ENCODE measurements around the gene CDH15.
A peak's percentile ranks its signal among the peaks of the same experiment; 100 is the strongest.
"Not testable (repeated sequence)": the region's sequence is repeated elsewhere in the genome, so short reads cannot be mapped to it uniquely, and the experiment has no call there.

CDH15 gene

DNA sequence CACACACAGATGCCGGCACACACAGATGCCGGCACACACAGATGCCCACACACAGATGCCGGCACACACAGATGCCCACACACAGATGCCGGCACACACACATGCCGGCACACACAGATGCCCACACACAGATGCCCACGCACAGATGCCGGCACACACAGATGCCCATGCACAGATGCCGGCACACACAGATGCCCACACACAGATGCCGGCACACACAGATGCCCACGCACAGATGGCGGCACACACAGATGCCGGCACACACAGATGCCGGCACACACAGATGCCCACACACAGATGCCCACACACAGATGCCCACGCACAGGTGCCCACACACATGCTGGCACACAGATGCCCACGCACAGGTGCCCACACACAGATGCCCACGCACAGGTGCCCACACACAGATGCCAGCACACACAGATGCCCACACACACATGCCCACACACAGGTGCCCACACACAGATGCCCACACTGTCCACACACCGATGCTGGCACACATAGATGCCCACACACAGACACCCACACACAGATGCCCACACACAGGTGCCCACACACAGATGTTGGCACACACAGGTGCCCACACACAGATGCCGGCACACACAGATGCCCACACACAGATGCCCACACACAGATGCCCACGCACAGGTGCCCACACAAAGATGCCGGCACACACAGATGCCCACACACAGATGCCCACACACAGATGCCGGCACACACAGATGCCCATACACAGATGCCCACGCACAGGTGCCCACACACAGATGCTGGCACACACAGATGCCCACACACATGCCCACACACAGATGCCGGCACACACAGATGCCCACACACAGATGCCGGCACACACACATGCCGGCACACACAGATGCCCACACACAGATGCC, 17.2 kb downstream of the CDH15 start:
- DNase-seq = not testable (repeated sequence)

DNA sequence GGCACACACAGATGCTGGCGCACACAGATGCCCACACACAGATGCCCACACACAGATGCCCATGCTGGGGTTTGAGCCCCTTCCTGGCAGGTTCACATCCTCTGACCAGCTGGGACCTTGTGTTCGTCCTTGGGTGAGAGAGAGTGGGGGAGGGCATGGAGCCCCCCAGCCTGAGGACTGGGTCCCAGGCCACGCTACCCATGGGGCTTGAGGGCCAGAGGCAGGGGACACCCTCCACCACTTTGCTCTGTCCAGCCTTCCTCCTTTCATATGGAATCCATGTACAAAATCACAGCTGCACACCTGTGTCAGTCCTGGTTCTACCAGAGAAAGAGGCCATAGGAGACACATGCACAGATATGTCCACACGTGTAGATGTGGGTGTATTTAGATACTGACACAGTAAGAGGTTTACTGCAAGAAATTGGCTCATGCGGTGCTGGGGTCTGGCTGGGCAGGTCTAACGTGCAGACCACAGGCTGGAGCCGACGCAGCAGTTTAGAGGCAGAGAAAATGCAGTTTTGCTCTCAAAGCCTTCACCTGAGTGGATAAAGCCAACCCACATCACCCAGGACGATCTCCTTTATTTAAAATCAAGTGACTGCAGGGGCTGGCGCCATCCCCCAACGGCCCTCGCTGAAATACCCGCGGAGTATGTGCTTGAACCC, 17.9 kb downstream of the CDH15 start:
- peak; percentile 23 for DNase-seq

- no peak for DNase-seq
These were observed 18.8 kb downstream of the CDH15 start for GRCh38 chr16:89190150-89190958.

DNA sequence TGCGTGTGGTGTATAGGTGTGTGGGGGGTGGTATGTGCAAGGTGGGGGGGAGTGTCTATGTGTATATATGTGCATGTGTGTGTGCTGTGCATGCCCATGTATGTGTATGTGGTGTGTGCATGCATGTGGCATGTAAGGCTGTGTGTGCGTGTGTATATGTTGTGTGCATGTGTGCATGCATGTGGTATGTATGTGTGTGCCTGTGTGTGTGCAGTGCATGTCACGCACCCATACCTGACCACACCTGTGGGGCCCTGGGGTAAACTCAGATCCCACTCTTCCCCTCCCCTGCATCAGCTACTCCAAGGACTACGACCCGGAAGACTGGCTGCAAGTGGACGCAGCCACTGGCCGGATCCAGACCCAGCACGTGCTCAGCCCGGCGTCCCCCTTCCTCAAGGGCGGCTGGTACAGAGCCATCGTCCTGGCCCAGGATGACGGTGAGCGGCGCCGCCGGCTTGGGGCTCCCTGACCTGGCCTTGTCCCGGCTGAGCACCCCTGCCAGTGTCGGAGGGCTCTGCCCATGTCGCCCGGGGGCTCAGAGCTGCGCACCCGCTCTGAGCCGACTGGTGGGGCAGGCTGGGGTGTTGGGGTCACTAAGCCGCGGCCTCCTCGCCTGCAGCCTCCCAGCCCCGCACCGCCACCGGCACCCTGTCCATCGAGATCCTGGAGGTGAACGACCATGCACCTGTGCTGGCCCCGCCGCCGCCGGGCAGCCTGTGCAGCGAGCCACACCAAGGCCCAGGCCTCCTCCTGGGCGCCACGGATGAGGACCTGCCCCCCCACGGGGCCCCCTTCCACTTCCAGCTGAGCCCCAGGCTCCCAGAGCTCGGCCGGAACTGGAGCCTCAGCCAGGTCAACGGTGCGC, 19.7 kb downstream of the CDH15 start:
- peak; percentile 40 for DNase-seq

- no peak for DNase-seq
These were observed 20.3 kb downstream of the CDH15 start for GRCh38 chr16:89191901-89192185.

- peak; percentile 60 for DNase-seq
These were observed 20.8 kb downstream of the CDH15 start for GRCh38 chr16:89192186-89192955.

DNA sequence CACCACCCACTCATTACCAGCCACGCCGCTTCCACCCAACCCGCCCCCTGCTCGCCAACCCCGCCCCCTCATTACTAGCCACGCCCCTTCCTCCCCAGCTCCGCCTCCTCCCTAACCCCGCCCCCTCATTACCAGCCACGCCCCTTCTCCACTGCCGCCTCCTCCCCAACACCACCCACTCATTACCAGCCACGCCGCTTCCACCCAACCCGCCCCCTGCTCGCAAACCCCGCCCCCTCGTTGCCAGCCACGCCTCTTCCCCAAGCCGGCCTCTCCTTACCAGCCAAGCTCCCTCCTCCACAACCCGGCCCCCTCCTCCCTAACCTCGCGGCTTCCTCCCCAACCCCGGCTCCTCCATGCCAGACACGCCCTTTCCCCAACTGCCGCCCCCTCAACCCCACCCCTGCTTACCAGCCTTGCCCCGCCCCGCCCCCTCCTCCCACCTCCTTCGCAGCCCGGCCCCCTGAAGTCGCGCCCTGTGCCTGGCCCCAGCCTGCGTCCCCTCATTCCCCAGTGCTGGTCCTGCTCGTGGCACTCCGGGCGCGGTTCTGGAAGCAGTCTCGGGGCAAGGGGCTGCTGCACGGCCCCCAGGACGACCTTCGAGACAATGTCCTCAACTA, 21.5 kb downstream of the CDH15 start:
- peak; percentile 45 for DNase-seq

DNA sequence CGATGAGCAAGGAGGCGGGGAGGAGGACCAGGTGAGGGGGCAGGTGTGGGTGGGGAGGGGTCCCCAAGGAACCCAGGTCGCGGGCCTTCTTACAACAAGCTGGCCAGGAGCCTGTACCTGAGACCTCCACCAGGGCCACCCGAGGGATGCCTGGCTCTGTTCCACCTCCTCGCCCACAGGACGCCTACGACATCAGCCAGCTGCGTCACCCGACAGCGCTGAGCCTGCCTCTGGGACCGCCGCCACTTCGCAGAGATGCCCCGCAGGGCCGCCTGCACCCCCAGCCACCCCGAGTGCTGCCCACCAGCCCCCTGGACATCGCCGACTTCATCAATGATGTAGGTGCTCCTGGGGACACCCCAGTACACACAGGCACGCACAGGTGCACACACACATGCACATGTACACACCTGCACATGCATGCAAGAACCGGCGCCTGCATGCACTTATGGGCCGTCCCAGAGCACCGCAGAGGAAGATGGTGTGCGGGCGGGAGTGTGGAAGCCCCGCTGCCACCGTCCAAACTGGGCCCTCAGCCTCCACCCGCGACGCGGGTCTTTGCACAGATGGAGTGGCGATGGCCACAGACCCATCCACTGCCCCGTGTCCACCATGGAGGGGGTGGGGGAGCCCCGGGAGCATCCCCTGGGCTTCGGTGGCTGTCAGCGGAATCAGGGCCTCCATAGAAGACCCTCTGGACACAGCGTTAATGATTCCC, 22.2 kb downstream of the CDH15 start:
- no peak for DNase-seq

DNA sequence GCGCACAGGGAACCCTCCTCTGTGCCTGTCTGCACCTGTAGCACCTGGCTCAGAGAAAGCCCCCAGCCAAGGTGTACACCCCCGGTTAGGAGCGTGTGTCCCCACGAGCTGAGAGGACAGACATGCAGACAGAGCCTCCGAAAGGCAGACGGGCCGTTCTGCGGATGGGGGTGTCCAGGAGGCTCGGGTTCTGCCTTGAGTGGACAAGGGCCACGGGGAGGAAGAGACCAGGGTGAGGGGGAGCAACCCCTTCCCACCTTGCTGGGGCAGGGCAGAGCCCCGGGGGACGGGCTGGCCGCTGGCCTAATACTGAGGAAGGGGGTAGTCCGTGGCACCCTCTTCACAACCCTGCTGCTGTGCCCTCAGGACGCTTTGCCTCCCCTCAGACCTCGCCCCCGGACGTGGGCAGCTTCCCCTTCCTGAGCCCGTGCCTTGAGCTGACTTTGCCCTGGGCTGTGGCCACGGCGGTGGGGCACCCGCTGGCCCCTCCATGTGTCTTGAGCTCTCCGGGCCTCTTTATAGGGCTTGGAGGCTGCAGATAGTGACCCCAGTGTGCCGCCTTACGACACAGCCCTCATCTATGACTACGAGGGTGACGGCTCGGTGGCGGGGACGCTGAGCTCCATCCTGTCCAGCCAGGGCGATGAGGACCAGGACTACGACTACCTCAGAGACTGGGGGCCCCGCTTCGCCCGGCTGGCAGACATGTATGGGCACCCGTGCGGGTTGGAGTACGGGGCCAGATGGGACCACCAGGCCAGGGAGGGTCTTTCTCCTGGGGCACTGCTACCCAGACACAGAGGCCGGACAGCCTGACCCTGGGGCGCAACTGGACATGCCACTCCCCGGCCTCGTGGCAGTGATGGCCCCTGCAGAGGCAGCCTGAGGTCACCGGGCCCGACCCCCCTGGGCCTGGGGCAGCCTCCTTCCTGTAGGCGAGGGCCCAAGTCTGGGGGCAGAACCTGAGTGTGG, 23.1 kb downstream of the CDH15 start:
- DNase-seq = no peak

GRCh38 chr16:89195521-89196171, 24.1 kb downstream of the CDH15 start:
- no peak for DNase-seq

DNA sequence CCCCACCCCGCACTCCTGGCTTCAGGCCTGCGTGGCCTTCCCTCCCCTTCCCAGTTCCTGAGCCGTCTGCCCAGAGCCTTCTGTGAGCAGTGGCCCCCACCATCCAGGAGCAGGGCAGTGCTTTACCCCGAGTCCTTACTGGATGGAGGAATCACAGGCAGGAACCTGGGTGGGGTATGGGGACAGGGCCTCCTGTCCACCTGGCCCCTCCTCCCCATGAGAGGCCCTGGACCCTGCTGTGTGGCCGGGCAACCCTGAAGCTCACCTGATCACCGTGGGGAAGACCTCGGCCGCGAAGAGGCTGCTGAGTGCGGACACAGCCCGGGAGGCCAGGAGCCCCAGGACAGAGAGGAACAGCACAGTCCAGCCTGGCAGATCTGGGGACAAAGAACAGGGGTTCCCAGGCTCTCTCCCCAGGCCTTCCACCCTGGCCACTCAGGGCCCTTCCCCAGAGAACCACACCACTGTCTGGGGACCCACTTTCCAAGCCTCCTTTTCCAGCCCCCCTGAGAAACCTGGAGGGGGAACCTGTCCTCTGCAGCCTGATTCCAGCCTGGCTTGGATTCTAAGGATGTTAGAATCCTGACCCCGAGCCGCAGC, 25.6 kb downstream of the CDH15 start:
- no peak for DNase-seq

DNA sequence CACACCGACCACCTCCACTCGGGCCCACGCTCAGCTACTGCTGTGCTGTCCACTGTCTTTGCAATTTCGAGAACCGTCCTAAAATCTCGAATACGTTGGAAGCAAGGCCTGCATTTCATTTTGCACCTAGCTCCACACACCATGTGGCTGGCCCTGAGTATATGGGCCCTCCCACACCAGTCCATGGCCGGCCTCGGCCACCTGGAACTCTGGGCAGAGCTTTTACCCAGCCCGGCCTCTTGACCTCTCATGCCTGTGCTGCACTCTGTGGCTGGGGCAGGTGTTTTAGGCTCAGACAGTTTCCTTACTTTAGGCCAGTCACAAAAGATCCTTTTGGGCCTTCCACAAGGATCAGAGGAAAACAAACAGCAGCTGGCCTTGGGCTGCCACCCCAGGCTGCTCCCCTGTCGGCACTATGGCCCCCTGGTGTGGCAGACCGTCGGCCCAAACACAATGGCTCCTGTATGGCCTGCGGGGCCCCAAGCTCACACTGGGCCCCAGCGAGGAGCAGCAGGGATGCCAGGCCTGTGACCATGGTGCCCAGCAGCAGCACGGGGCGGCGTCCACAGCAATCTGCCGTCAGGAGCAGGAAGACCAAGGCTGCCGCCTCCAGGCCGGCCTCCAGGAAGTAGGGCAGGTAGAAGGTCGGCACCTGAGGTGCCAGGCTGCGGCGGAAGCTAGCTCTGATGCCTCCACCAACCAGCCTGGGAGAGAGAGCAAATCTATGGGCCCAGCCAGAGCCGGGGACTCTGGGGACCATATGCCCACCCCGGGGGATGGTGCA, 26.3 kb downstream of the CDH15 start:
- no peak for DNase-seq

GRCh38 chr16:89198417-89199240, 27.1 kb downstream of the CDH15 start:
- DNase-seq = no peak

DNA sequence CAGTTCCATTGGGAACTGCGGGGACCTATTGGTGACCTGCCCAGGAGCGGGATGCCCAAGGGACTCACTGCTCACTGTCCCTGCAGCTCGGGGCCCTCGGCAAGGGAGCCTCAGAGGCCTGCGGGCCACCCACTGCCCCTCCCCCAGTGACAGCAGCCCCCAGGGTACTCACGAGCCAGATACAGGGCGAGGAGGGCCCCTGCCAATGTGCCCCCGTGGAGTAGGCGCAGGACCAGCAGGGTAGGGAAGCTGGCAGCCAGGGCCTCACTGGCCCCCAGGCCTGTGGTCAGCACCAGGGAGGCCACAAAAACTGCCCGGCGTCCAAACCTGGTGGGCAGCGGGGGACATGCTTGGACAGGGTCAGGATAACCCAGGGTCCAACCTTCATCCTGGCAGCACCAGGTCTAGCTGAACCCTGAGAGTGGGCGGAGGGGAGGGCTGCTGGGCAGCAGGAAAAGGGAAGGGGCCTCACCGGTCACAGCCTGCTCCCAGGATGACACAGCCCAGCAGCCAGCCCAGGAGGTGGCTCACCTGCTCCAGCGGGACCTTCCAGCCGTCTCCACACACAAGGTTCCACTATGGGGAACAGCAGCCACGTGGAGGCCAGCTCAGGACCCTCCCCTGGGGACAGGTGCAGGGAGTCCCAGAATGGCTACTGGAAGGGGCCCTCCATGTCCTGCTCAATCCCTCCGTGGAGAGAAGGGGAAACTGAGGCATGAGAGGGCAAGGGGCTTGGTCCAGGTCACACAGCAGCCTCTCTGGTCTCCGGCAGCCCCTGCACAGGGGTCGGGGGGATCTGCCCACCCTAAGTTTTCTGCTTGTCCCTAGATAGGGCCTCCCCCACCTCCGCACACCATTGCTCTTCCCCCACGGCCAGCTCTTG, 27.9 kb downstream of the CDH15 start:
- DNase-seq = no peak

DNA sequence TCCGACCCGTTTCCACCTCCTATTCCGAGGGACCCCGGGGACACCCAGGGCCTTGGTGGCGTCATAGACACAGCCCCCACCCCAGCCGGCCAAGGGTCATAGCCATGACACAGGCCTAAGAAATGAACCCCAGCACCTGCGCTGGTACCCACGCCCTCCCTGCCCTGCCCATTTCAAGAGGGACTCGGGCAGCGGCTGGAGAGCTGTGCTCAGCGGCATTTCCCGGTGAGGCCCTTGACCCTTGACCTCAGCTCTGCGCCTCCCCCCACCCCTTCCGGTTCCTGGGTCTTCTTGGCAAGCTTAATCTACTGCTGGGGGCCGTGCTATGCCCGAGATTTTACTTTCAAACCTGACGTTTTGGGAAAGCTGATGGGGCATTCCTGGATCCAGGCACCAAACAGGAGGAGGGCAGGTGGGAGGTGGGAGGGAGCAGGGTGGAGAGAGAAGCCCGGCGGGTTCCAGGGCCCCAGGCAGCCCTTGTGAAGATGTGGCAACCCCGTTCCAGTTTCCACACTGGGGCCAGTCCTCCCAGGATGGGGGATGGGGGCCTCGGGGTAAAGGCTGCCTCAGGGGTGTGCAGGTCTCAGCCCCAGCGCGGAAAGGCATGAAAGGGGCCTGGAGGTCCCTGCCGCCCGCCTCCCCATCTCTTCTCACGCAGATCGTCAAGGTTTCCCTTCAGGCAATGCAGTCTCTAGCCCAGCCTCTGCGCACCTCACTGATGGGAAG, 28.7 kb downstream of the CDH15 start, which contains the start of gene SLC22A31:
TSS of gene SLC22A31 (minus strand) at position 414 of the 726 bp plus-strand sequence. CDS start at position 378, 36 bp downstream.
- peak; percentile 69 for DNase-seq
